ENCODE data around the gene CYB5D1.

CYB5D1 gene

GRCh38 chr17:7903154-7904103 is 45.6 kb downstream of the CYB5D1 start:
- peak; percentile 91 for DNase-seq (ENCODE audit: low read depth)
- no peak for TF ChIP-seq CTCF (conservative IDR thresholded peaks at IDR 0.05; ENCODE audit: low read depth, low read length)
- H3K4me3 ChIP-seq (ENCODE audit: low read depth, low read length): no peak overlapping the region

- no peak for TF ChIP-seq CTCF (conservative IDR thresholded peaks at IDR 0.05; ENCODE audit: low read depth, low read length)
- no peak for DNase-seq (ENCODE audit: low read depth)
- H3K4me3 ChIP-seq (ENCODE audit: low read depth, low read length): no peak overlapping the region
Measured at GRCh38 chr17:7909089-7909488, 51.3 kb downstream of the CYB5D1 start.

- no peak overlapping the region for H3K4me3 ChIP-seq (ENCODE audit: low read depth, low read length)
- no peak for TF ChIP-seq CTCF (conservative IDR thresholded peaks at IDR 0.05; ENCODE audit: low read depth, low read length)
- no peak for DNase-seq (ENCODE audit: low read depth)
Measured at GRCh38 chr17:7910281-7910680, 52.5 kb downstream of the CYB5D1 start.

GRCh38 chr17:7910711-7911110 is 52.9 kb downstream of the CYB5D1 start:
- TF ChIP-seq CTCF (conservative IDR thresholded peaks at IDR 0.05; ENCODE audit: low read depth, low read length): no peak
- no peak for DNase-seq (ENCODE audit: low read depth)
- H3K4me3 ChIP-seq (ENCODE audit: low read depth, low read length): no peak overlapping the region

- no peak for DNase-seq (ENCODE audit: low read depth)
- no peak for TF ChIP-seq CTCF (conservative IDR thresholded peaks at IDR 0.05; ENCODE audit: low read depth, low read length)
- no peak overlapping the region for H3K4me3 ChIP-seq (ENCODE audit: low read depth, low read length)
Measured at GRCh38 chr17:7911116-7911515, 53.3 kb downstream of the CYB5D1 start.
